HG02938 (cell line): Measurements from ENCODE around the gene CCSER1.

Source experiments
- ATAC-seq: cut with Tn5 transposase; IDR thresholded peaks from one replicate; pipeline ENCODE4 v1.9.1; 2021; ENCODE audit warnings: mild to moderate bottlenecking, moderate library complexity; ENCODE audit not compliant: unreplicated experiment

CCSER1 gene

DNA sequence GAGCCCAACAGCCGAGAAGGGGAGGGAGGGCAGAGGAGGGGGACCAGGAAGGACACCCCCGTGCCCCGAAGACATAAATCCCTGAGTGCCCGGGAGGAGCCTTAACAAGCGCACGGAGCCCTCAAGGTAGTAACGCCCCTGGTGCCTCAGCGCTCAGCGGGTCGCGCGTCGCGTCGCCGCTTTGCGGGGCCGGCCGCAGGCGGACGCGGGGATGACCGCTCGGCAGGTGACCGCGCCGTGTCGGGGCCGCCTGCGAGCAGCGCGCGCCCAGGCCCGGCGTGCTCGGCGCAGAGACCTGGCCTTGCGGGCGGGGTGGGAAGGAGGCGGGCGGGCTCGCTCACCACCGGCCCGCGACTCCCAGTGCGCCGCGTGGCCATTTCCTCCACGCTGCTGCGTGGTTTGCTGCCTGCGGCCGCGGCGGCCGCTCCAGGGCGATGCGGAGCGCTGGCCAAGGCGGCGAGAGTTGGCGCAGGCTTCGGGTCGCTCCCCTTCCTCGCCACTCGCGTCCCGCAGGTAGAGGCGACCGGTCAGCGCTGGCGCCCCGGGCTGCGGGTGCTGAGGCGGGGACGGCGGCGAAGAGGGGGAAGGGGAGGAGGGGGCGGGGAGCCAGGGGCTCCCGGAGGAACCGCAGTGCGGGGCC is 632 bp downstream of the CCSER1 start:
- ATAC-seq = peak; percentile 23

GRCh38 chr4:90128961-90129495 is 1.8 kb downstream of the CCSER1 start:
- ATAC-seq = no peak

- no peak for ATAC-seq
Measured at GRCh38 chr4:90130076-90130475, 2.9 kb downstream of the CCSER1 start.

GRCh38 chr4:90137555-90137954 is 10.4 kb downstream of the CCSER1 start:
- no peak for ATAC-seq

GRCh38 chr4:90142081-90142480 is 14.9 kb downstream of the CCSER1 start:
- no peak for ATAC-seq

GRCh38 chr4:90145319-90145718 is 18.1 kb downstream of the CCSER1 start:
- no peak for ATAC-seq

DNA sequence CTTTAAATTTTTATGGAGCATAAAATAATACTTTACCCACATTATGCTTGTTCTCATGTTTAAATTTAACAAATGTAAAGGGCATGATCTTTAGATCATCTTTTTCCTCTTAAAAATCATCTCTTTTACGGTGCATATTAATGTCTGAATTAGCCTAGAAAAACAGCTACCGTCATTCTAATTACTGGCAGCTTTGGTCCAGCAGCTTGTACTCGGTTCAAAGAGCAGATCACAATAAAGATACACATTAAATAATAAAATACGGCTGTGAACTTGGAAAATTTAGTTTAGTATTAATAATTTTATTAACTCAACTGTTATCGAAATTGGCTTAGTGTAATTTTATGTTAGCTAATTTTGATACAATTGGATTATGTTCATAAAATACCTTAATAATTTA is 19.1 kb downstream of the CCSER1 start:
- ATAC-seq = no peak

DNA sequence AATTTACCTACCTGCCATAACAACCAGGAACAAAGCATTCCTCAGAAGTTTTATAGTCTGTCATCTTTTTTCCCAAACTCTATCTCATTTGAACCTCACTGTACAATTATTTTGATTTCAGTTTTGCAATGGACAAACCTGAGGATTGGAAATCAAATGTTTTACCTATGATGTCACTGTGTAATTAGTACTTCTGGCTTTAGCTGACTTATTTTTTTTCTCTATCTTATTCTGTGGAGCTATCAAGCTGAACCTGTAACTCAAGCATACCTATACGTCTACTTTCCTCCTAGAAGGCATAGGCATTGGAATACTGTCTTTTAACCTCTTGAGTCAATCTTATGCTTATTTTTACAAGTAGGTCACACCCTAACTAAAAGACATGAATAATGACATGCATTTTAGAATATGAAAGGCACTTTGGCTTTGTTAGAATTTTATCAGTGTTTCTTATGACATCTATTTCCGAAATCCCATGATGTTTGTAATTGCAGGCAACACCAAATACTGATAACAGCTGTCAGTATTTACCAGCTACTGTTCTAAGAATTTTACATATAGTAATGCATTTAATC is 21.5 kb downstream of the CCSER1 start:
- no peak for ATAC-seq

GRCh38 chr4:90152024-90152423 is 24.8 kb downstream of the CCSER1 start:
- no peak for ATAC-seq

GRCh38 chr4:90159193-90159592 is 32.0 kb downstream of the CCSER1 start:
- ATAC-seq = no peak

- no peak for ATAC-seq
Measured at GRCh38 chr4:90160044-90160443, 32.9 kb downstream of the CCSER1 start.

GRCh38 chr4:90162566-90162965 is 35.4 kb downstream of the CCSER1 start:
- ATAC-seq = no peak

DNA sequence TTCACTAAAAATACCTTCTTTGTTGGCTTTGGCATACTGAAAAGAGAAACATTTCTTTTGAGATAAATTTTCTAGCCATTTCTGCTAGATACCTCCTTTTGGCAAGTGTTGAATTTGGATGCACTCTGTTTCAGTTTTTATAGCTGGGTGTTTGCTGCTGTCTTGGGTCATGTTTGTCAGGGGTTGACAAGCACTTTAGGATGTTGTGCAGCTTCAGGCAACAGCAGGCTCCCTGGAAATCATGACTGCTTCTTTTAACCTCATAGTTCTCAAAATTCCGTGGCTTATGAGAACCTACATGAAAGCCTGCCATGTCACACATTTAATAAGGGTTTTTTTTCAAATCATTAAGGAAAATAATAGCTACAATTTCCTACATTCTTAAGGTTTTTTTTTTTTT is 36.7 kb downstream of the CCSER1 start:
- no peak for ATAC-seq

DNA sequence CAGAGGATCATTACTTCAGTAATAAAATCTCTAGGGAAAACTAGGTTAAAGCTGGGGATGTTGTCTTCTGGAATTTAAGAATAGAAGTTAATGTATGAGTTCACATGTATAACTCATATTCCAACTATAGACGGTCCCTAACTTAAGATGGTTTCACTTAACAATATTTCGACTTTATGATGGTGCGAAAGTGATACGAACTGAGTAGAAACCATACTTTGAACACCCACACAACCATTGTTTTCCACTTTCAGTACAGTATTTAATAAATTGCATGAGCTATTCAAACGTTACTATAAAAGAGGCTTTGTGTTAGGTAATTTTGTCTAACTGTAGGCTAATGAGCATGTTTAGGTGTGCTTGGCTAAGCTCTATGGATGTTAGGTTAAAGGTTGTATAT is 38.7 kb downstream of the CCSER1 start:
- peak; percentile 99 for ATAC-seq

GRCh38 chr4:90171491-90171890 is 44.3 kb downstream of the CCSER1 start:
- no peak for ATAC-seq

DNA sequence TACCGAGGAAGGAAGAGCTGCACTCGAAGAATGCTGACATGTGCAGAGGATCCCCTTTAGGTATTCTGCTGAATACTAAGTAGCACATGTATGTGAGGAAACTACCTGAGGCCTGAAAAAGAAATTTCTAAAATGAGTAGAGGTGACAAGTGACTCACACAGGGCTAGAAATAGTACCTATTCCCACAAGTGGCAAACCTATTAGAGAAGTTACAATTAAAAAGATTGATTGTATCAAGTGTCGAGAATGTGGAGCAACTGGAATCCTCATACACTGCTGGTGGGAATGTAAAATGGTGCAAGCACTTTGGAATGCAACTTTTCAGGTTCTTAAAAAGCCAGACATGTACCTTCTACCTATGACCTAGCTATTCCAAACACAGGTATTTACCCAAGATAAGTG is 47.4 kb downstream of the CCSER1 start:
- ATAC-seq = no peak

- no peak for ATAC-seq
Measured at GRCh38 chr4:90181644-90182043, 54.5 kb downstream of the CCSER1 start.

DNA sequence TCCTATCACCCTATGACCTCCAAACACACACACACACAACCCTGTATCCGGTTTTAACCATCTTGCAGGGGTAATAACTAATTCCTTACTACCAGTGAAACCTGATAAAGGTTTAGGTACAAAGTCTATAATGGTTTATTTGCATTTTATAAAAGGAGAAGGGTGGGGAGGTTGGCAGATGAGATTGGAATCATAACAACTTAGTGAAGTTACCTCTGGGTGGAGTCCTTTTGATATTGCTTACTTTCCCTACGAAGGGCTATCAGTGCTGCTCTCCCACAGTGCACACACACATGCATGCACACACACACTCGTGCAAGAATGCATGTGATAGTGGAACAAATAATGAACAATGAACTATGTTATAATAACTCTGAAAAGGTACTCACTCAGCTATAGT is 56.1 kb downstream of the CCSER1 start:
- no peak for ATAC-seq

GRCh38 chr4:90184560-90184959 is 57.4 kb downstream of the CCSER1 start:
- ATAC-seq = no peak

DNA sequence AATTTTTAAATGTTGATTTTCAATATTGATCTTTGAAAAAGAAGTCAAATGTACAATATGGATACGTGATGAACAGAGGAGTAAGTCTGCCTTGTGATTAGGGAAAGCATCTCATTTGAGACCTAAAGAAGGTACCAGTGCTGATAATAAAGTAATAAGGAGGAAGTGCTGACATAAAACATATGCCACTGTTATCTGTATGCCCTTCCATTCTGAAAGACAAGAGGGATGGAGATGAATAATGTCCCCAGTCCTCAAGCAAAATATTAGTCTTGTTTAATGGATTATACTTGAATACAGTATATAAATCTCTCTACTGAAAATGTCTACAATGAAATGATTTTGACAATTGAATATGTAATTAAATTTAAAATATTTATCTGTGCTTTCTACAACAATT is 58.2 kb downstream of the CCSER1 start:
- ATAC-seq = no peak

DNA sequence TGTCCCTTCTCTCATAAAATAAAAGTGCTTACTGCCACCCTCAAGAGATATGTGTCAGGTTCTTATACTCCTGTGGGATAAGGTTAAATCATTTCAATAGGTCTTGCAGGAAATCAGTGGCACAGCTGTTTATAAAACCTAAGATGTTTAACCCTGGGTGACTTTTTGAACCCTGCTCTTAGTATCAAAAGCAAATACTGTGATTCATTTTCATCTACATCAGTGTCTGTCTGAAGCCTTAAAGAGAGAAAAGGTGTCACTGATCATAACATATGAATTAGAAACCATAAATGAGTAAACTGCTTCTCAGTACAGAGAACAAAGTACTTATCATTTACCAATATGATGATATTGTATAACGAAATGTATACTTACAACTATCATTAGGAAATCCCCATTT is 59.0 kb downstream of the CCSER1 start:
- ATAC-seq = no peak

DNA sequence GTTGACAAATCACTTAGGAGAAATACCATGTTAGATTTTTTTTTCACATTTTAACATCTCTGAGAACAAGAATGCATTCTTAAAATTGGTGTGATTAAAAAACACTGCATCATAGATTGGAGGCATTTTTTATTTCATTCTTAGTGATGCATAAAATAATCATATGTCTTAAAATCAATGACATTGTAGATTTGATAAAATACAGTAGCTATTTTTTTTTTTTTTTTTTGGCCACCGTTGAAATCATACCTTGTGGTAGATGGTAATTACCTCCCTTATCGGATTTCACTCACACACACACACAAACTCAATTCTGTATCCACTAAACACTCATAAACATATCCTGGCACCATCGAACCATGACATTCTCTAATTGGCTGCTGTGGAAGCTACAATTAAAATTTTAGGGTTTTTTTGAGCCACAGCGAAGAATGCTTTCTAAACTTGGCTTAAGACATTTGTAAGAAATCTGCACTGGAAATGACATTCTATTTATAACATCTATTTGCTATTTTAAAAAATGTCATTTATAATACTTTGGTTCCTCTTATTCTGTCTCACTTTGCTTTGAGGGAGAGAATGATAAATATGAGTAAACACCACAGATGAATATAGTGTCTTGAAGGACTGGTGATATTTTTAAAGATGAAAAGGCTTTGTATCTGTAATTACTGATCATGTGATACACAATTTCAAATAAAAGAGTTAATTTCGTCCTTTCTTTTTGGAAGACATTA is 60.1 kb downstream of the CCSER1 start:
- no peak for ATAC-seq
